GM18526 (cell line): ENCODE data around the gene SNX10.
A peak's percentile ranks its signal among the peaks of the same experiment; 100 is the strongest.

Experiments used
- POLR2A ChIP-seq: IDR thresholded peaks from 3 replicates; pipeline ENCODE4 v1.6.1; 2011; ENCODE audit not compliant: insufficient read length; ENCODE audit errors: extremely low read depth

Gene SNX10, protein sequence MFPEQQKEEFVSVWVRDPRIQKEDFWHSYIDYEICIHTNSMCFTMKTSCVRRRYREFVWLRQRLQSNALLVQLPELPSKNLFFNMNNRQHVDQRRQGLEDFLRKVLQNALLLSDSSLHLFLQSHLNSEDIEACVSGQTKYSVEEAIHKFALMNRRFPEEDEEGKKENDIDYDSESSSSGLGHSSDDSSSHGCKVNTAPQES

GRCh38 chr7:26291699-26292538, at the start of gene SNX10:
Gene SNX10 (plus strand): TSS chr7:26291862. CDS start chr7:26346443, 54,581 bp downstream.
- peak; percentile 42 for TF ChIP-seq POLR2A

DNA sequence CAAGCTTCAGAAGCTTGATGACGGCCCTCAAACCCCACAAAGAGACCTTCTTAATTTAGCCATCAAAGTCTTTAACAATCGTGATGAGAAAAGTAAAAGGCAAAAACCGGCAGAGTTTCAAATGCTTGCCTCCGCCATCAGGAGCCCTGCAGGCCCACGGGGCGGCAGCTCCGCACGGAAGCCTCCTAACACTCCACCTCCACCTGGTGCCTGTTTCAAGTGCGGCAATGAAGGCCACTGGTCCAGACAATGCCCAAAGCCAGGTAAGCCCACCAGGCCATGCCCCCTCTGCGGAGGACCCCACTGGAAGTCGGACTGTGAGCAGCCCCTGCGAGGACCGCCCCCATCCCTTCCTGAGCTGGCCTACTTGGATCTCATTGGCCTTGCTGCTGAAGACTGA, 46.5 kb upstream of the SNX10 start:
- no peak for TF ChIP-seq POLR2A

- no peak for TF ChIP-seq POLR2A
Measured at GRCh38 chr7:26250239-26250638, 41.4 kb upstream of the SNX10 start.

DNA sequence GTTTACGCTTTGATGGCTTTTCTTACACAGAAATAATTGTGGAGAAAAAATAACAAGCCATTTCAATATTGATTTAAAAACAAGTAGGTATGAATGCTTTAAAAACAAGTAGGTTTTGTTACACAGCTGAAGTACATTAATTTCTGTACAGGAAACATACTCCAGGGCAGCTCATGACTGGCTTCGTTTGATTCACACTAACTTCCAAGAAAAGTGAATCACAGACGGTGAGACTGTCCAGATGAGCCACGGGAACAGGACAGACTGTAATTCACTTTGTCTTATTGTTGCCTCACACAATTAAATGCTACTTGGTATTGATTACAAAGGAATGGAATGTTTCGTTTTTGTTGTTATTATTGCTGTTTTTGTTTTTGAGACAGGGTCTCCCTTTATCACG, 26.6 kb upstream of the SNX10 start:
- no peak for TF ChIP-seq POLR2A

GRCh38 chr7:26265499-26266075, 26.1 kb upstream of the SNX10 start:
- no peak for TF ChIP-seq POLR2A

DNA sequence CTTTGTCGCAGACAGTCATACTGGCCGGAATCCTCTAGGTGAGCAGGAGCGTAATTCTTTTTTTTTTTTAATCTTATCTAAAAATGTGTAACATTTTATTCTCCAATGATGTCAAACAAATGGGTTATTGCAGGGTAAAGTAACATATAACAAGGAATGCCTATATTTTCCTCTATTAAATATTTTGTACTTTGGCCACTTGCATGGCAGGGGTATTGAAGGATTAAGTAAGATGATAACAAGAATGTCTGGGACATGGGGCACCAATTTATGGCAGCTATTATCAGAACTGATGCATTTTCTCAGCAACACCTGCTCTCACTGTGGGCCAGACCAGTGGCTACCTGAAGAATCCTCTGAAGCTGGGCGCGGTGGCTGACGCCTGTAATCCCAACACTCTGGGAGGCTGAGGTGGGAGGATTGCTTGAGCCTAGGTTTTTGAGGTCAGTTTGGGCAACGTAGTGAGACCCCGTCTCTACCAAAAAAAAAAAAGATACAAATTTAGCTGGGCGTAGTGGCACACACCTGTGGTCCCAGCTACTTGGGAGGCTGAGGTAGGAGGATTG, 24.0 kb upstream of the SNX10 start:
- TF ChIP-seq POLR2A: no peak

DNA sequence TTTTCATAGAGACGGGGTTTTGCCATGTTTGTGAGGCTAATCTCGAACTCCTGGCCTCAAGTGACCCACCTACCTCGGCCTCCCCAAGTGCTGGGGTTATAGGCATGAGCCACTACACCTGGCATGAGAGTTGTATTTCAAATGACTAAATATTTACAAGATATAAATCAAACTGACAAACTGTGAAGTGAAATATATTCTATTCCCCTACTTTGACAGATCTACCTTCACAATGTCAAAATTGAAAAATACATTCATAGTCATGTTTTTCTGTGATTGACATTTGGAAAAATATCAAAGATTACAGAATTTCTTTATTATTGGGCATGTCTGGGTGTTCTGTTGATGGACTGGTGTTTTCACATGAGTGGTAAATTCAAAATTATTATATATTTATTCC, 16.4 kb upstream of the SNX10 start:
- TF ChIP-seq POLR2A: no peak

DNA sequence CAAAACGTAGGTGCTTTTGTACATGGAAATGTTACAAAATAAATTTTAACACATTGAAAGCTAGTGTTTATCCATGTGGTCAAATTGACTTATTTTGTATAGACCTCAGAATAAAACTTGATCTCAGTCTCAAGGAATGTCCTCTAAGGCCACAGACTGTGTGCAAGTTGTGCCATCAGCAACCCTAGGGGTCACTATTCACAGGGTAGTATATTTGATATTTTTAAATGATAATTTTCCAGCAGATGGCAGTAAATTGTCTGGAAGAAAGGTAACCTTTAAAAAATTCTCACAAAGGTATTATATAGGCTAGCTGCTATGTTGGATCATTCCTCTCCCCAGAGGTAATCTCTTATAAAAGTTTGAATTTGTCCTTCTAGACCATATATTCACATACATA, 12.9 kb upstream of the SNX10 start:
- no peak for TF ChIP-seq POLR2A

- no peak for TF ChIP-seq POLR2A
Measured at GRCh38 chr7:26279405-26279804, 12.3 kb upstream of the SNX10 start.

DNA sequence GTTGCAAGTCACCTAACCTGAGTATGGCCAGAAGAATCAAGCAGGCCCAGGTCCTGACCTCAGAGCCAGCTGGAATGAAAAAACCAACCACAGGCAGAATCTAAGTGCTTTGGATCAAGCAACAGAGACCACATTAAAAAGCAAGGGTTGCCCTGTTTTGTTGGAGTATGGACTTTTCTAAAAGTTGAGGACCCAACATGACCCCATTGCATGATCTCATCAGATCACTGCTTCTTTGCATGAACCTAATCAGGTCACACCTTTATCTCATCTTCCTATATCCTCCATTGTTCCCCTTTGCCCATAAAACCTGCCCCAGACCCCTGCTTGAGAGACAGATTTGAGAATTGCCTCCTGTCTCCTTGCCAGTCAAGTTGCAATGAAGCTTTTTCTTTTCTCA, 11.6 kb upstream of the SNX10 start:
- TF ChIP-seq POLR2A: no peak

- TF ChIP-seq POLR2A: no peak
Measured at GRCh38 chr7:26280723-26281122, 10.9 kb upstream of the SNX10 start.

- TF ChIP-seq POLR2A: no peak
Measured at GRCh38 chr7:26284477-26284876, 7.2 kb upstream of the SNX10 start.

- TF ChIP-seq POLR2A: no peak
Measured at GRCh38 chr7:26284995-26285632, 6.5 kb upstream of the SNX10 start.

DNA sequence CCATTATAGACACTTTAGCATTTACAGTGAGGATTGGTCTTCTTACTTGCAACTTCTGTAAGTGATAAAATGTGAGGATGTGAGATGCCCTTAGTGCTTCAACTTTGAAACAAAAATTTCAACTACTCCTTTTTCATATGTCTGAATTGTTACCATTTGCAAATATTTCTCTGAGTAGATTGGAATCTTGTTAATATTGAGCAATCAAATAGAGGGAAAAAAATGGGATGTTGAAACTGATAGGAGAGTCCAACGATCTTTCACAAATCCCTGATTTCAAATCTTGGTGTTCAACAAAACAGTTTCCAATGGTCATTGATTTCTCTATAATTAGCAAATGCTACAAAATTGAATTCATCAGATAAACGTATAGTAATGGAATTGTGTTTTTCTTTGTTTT, 5.5 kb upstream of the SNX10 start:
- TF ChIP-seq POLR2A: no peak

- no peak for TF ChIP-seq POLR2A
Measured at GRCh38 chr7:26291251-26291650, 411 bp upstream of the SNX10 start.
